ENCODE data around the gene ALG11.

- no peak for TF ChIP-seq EZH2 (IDR thresholded peaks at IDR 0.05; ENCODE audit: borderline replicate concordance, low read length)
- TF ChIP-seq, protein P1, sequence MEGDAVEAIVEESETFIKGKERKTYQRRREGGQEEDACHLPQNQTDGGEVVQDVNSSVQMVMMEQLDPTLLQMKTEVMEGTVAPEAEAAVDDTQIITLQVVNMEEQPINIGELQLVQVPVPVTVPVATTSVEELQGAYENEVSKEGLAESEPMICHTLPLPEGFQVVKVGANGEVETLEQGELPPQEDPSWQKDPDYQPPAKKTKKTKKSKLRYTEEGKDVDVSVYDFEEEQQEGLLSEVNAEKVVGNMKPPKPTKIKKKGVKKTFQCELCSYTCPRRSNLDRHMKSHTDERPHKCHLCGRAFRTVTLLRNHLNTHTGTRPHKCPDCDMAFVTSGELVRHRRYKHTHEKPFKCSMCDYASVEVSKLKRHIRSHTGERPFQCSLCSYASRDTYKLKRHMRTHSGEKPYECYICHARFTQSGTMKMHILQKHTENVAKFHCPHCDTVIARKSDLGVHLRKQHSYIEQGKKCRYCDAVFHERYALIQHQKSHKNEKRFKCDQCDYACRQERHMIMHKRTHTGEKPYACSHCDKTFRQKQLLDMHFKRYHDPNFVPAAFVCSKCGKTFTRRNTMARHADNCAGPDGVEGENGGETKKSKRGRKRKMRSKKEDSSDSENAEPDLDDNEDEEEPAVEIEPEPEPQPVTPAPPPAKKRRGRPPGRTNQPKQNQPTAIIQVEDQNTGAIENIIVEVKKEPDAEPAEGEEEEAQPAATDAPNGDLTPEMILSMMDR (IDR thresholded peaks at IDR 0.05; ENCODE audit: low read length), result no peak
Measured at GRCh38 chr13:52020191-52020590, 8.0 kb downstream of the ALG11 start.
